GM18858 (cell line): ENCODE data around the gene SMIM17.

Source experiments
- ATAC-seq: cut with Tn5 transposase; IDR thresholded peaks from one replicate; pipeline ENCODE4 v1.9.1; 2021; ENCODE audit not compliant: unreplicated experiment

SMIM17 gene

GRCh38 chr19:56642711-56643459 lies at the start of gene SMIM17:
Gene SMIM17, plus strand, starts transcription at chr19:56643159. Its CDS starts 2,509 bp downstream, at chr19:56645668.
- no peak for ATAC-seq

DNA sequence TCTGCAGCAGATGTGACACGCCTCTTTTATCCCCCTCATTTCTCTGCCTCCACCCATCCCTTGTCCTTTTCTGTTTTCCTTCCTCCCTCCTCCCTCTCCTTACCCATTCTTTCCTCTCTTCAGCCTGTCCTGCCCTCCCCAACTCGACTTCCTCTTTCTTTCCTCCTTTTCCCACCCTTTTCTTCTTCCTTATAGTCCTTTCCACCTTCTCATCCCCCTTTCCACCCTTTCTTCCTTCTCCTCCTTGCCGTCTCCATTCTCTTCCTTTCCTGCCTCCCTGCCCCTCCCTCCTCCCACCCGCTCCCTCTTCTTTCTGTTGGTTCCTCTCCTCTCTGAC lies 48.5 kb upstream of the SMIM17 start:
- no peak for ATAC-seq

GRCh38 chr19:56594783-56595547 lies 48.0 kb upstream of the SMIM17 start, which contains the start of gene ZNF71:
Gene ZNF71, plus strand, starts transcription at chr19:56595302. Its CDS starts 6,257 bp downstream, at chr19:56601559.
- ATAC-seq: no peak

DNA sequence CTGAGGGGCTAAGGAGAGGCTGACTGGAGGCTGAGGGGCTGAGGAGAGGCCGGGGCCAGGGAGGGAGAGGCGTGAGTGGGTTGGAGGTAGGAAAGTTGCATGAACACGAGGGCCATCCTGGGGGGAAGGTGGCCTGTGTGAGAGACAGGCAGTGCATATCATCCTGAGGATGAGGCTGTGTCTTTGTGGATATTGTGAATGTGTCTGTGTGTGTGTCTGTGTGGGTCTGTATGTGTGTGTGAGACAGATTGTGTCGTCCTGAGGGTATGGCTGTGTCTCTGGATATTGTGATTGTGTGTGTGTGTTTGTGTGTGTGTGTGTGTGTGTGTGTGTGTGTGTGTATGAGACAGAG lies 47.4 kb upstream of the SMIM17 start:
- ATAC-seq: no peak

DNA sequence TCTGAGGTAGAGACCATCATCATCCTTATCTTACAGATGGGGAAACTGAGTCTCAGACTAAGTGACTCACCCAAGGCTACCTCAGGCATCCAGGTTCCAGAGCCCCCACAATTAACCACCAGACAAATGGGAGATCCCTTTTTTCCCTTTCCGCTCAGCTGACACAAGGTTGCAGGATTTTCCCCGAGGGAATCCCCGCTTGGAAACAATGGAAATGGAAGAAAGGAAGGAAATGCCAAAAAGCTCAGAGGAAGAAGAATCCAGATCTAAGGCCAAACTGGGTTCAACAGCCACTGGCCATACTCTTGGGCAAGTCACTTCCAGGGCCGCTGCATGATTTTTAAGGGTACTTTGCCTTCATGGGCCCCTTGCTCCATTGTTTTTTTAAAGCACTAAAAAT lies 46.3 kb upstream of the SMIM17 start:
- no peak for ATAC-seq

DNA sequence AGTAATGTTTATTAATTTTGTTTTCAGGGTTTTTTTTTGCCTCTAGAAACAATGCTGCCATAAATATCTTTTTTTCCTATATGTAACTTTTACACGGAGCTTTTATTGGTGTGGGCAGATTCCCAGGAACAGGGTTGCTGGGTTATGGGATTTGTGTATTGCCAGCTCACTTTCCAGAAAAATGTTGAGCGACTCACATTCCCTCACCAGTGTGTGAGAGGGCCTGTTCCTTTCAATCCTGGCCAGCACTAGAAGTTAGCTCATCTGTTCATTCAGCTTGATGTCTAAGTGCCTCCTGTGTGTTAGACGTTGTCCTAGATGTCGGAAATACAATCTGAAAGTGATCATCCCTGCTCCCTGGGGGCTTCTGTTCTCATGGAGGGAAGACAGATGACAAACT lies 45.3 kb upstream of the SMIM17 start:
- ATAC-seq: no peak

DNA sequence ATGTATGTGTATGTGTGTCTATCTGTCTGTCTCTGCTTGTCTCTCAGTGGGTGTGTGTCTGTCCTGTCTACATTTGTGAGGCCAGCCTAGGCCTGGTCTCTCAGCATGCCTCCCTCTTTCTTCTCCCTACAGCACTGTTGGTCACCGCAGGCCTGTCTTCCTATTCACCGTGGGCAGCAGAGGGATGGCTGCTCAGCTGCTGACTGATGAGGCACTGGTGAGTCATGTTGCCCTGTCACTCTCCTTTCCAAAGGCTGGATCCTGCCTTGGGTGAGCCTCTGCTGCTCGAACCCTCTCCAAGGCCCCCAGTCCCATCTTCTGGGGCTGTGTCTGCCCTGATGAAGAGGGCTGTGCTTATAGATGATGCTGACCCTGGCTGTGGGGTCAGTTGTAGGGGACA lies 41.6 kb upstream of the SMIM17 start:
- ATAC-seq: no peak

DNA sequence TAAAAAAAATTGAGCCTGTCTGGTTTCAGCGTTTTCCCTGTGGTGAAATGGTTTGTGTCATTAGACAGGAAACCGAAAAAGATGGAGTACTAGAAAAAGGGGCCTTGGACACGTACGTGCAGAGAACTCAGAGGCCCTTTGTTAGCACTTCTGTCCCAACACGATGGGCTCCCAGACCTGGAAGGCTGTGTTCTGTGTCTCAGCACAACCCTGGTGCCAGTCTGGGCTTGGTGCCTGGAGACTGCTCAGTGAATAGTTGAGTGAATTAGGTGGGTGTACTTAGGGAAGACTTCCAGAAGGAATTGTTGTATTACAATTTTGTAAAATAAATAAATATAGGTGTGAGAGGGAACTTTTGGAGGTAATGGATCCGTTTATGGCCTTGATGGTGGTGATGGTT lies 39.1 kb upstream of the SMIM17 start:
- no peak for ATAC-seq

DNA sequence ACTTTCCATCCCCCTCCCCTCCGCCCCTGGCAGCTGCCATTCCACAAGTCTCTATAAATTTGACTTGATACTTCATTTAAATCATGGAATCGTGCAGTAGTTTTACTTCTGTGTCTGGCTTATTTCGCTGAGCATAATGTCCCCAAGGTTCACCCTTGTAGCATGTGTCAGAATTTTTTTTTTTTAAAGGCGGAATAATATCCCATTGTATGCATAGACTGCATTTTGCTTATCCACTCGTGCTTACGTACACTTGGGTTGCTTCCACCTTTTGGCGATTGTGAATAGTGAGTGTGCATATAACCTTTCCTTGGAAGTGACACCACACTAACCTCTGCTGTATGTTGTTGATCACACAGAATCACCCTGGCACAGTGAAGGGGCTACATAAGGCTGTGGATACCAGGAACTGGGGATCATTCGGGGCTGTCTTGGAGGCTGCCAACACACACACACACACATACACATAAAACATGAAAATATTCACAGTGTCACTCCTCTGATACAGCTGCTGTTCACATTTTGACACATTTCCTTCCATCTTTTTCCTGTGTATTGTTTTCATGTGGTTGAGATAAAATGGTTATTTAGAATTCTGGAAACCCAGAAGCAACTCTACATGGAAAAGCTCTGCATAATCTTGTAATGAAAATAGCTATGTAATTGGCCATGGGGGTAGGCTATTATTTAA lies 34.5 kb upstream of the SMIM17 start:
- no peak for ATAC-seq

DNA sequence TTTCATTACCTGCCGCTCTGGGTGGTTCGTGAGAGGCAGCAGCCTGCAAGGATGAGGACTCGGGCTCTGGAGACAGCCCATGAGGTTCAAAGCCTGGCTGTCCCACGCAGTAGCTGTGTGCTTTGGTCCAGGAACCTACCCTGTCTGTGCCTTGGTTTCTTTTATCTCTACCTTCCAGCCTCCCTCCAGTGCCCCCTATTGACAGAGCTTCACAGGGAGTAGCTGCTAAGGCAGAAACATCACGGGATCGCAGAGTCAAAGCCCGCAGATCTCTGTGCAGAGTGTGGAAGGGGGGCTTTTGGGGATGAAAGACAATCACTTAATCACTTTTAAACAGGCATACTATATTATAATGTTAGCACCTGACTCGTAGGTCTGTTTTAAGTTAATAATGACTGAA lies 31.7 kb upstream of the SMIM17 start:
- no peak for ATAC-seq

- no peak for ATAC-seq
These were observed 30.2 kb upstream of the SMIM17 start for GRCh38 chr19:56612737-56613136.

- no peak for ATAC-seq
These were observed 29.3 kb upstream of the SMIM17 start for GRCh38 chr19:56613639-56614038.

DNA sequence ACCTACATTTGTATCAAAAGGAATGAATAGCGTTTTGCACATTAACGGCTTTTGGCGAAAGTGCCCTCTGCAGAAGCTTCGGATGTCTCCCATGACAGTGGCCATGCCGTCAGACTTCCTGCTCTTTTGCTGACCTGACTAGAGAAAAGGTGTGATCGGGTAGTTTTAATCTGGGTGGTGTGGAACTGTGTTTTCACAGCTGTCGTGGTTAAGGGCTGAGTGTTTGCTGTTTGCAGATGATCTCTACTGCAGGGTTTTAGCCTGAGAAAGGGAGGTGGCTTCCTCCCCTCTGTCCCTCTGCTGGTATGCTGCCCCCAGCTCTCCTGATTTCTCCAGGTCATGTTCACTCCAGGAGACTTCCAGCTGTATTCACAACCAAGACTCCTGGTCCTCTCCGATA lies 25.4 kb upstream of the SMIM17 start:
- ATAC-seq: no peak

DNA sequence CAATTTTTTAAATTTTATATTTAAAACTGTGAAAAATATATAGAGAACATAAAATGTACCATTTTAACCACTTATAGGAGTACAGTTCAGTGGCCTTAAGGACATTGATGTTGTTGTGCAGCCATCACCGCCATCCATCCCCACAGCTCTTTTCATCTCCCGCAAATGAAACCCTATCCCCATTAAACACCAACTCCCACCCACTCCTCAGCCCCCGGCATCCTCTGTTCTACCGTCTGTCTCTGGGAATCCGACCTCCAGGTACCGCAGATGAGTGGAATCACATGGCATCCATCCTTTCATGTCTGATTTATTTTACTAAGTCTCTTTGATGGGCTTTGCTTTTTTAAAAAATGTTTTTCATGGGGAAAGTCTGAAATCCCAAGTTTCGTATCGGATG lies 23.8 kb upstream of the SMIM17 start:
- ATAC-seq: no peak

DNA sequence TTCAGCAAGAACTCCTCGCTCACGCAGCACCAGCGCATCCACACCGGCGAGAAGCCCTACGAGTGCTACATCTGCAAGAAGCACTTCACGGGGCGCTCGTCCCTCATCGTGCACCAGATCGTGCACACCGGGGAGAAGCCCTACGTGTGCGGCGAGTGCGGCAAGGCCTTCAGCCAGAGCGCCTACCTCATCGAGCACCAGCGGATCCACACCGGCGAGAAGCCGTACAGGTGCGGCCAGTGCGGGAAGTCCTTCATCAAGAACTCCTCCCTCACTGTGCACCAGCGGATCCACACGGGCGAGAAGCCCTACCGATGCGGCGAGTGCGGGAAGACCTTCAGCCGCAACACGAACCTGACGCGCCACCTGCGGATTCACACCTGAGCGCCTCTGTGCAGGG lies 20.6 kb upstream of the SMIM17 start:
- ATAC-seq: no peak

DNA sequence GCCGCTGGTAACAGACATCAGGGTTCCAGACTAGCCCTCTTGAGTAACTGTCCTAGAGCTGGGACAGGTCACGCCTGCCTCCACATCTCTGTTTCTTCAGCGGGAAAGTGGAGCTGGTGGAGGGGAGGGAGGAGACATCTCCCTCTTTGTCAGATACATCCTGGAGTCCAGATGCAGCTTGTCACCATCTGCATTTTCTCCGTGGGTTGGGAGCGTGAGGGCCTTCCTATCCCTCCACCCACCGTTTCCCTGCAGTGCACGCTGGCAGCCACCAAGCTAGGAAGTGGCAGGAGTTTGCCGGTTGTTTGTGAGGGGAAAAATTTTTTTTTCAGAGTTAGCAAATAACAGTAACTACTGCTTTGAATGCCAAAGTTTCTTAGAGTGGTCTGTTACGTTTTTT lies 20.0 kb upstream of the SMIM17 start:
- ATAC-seq: no peak

- ATAC-seq: no peak
These were observed 17.3 kb upstream of the SMIM17 start for GRCh38 chr19:56625708-56626107.

- ATAC-seq: no peak
These were observed 9.9 kb upstream of the SMIM17 start for GRCh38 chr19:56633021-56633420.

DNA sequence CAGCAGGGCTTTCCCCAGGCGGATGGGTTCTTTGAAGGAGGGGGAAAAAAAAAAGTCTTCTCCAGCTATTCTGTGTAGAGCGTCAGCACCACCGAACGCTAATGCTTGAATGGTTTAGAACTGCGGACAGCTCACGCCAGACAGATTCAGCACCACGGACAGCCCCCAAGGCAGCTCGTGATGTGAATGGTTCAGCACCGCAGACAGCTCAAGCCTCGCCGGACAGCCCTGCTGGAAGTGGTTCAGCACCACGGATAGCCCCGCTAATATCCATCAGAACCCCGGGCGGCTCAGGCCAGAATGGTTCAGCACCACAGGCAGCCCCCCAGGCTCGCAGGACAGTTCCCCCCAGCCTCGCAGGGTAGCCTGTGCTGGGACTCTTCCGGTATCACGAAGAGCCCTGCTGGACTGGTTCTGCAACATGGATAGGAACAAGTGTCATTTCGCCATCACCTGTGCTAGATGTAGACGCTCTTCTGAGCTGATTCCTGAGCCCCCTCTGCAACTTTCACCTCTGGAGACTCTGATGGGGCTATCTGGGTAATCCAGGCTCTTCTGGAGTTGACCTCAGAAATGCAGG lies 4.9 kb upstream of the SMIM17 start:
- no peak for ATAC-seq

- ATAC-seq: no peak
These were observed 3.7 kb upstream of the SMIM17 start for GRCh38 chr19:56639217-56639616.

- ATAC-seq: no peak
These were observed 549 bp downstream of the SMIM17 start for GRCh38 chr19:56643460-56643955.

DNA sequence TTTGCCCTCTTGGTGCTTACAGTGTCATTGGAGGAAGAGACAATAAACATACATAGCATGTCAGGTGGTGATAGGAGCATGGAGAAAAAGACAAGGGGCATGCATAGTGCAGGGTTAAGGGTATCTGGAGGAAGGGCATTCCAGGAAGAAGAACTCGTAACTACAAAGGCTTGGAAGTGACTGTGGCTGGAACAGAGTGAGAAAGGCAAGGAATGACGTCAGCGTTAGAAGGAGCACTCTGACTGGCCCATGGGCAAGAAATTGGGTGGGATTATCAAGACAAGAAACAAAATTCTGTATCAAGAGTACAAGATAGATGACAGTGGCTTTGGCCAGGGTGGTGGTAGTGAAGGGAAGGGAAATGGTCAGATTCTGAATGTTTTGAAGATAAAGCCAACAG lies 11.2 kb downstream of the SMIM17 start:
- ATAC-seq: no peak
